ENCODE data around the gene MSI2. TPM values are rescaled to one million over a fixed set of nuclear protein-coding genes. Genes with fewer than 3 reads are reported as not detected.

MSI2 gene
- total and polyA plus RNA-seq, 7 donors = 37.6 to 133 (median 87.1) TPM

DNA sequence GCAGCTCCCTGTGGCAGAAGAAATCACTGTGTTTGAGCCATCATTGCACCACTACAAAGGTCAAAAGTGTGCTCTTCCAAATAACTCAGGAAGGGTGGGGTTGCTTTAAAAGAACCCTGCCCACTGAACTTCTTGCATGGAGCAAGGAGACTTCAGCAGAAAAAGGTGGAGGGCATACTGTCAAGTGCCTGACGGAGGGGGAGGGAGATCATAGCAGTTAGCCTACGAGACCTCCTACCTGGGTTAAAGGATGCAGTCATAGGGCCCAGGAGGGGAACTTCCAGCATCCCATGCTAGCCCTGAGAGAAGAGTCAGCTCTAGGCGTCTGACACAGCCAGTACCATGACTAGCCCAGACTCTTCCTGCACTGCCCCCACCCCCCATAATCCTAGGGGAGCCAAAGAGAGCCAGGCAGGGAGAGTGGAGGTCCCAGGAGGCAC, 45.3 kb upstream of the MSI2 start:
- H3K36me3 ChIP-seq (ENCODE audit: insufficient read depth in 1 of 2, low read depth in 1 of 2) = no peaks in the 10 kb centered on the region
- no peak overlapping the region for H3K4me3 ChIP-seq
- TF ChIP-seq, protein P1, sequence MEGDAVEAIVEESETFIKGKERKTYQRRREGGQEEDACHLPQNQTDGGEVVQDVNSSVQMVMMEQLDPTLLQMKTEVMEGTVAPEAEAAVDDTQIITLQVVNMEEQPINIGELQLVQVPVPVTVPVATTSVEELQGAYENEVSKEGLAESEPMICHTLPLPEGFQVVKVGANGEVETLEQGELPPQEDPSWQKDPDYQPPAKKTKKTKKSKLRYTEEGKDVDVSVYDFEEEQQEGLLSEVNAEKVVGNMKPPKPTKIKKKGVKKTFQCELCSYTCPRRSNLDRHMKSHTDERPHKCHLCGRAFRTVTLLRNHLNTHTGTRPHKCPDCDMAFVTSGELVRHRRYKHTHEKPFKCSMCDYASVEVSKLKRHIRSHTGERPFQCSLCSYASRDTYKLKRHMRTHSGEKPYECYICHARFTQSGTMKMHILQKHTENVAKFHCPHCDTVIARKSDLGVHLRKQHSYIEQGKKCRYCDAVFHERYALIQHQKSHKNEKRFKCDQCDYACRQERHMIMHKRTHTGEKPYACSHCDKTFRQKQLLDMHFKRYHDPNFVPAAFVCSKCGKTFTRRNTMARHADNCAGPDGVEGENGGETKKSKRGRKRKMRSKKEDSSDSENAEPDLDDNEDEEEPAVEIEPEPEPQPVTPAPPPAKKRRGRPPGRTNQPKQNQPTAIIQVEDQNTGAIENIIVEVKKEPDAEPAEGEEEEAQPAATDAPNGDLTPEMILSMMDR (IDR thresholded peaks at IDR 0.05) = no peak
- no peak overlapping the region for H3K27ac ChIP-seq
- H3K27me3 ChIP-seq (ENCODE audit: insufficient read depth in 3 of 3, low read length in 2 of 3) = no peaks in the 10 kb centered on the region
- 47 to 66% (median 64%) methylated on average over 3 of the region's 3 CpGs for WGBS, 3 donors
- H3K9me3 ChIP-seq = peaks cover 13% of the 10 kb centered on the region
- no peak for ATAC-seq
- intact Hi-C loops (cut with DNase I) = loop anchor here in 1 of 2 donors (10.0 kb wide), 1 partner anchor 56 kb away; no protein-coding TSS in a partner anchor
- no peak for DNase-seq
- no peaks in the 10 kb centered on the region for H3K4me1 ChIP-seq

DNA sequence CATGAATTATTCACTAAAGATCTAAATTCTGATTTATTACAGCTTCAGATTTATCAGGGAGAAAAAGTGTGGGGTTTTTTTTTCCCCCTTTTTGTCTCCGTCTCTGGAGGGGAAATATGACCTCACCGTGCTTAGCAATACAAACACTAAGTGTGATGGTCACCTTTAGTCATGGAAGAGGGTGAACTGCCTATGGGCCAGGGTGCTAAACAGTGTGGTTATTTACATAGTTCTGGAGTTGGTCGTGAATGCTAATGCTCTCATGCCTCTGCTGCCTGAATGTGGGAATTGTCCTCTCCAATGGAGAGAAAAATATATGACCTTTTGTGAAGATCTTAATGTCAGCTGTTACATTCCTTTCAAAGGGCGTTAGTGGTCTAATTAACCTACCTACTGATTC, 44.8 kb upstream of the MSI2 start:
- ATAC-seq = no peak
- Histone ChIP-seq H3K4me1 (no peaks in the 10 kb centered on the region), H3K27ac (no peak overlapping the region), H3K27me3 (ENCODE audit: insufficient read depth in 3 of 3, low read length in 2 of 3) (no peaks in the 10 kb centered on the region), H3K4me3 (no peak overlapping the region), H3K36me3 (ENCODE audit: insufficient read depth in 1 of 2, low read depth in 1 of 2) (no peaks in the 10 kb centered on the region), H3K9me3 (peaks cover 13% of the 10 kb centered on the region)
- intact Hi-C loops (cut with DNase I) = loop anchor here in 1 of 2 donors (10.0 kb wide), 1 partner anchor 57 kb away; no protein-coding TSS in a partner anchor
- DNase-seq = no peak
- TF ChIP-seq, protein P1 (IDR thresholded peaks at IDR 0.05) = no peak
- 39 to 45% (median 41%) methylated on average over 4 of the region's 4 CpGs for WGBS, 3 donors

DNA sequence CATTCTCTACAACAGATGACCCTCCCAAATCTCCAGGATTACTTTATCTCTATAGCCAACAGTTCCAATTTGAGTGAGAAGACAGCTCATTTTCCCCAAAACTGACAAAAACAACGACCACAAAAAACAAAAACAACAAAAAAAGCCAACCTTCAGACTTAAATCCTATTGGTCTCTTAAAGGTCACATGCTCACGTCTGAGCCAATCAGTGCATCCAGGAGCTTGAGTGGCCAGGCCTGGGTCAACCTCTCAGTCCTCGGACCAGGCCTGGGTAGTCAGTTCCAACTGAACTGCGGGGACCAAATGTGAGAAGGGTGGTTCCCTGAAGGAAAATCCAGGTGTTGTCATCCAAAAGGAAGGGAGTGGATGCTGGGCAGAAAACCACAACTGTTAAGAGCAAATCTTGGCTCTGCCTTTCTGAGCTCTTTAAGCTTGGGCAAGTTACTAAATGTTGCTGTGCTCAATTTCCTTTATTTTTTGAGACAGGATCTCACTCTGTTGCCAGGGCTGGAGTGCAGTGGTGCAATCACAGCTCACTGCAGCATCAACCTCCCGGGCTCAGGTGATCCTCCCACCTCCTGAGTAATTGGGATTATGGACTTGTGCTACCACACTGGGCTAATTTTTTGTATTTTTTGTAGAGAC, 43.0 kb upstream of the MSI2 start:
- WGBS, 3 donors = 83 to 89% (median 84%) methylated on average over 5 of the region's 5 CpGs
- ATAC-seq = no peak
- no peaks in the 10 kb centered on the region for H3K27me3 ChIP-seq (ENCODE audit: insufficient read depth in 3 of 3, low read length in 2 of 3)

DNA sequence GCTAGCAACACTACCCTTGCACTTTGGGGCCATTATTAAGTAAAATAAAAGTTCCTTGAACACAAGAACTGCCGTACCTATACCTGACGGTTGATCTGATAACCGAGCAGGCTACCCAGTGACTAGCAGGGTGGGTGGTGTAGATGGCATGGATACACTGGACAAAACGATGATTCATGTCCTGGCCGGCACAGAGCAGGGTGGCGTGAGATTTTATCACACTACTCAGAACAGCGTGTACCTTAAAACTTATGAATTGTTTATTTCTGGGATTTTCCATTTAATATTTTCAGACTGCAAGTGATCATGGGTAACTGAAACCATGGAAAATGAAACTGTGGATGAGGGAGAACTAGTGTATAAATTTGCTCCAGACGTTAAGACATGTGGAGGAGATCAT, 41.0 kb upstream of the MSI2 start:
- Histone ChIP-seq H3K27me3 (ENCODE audit: insufficient read depth in 3 of 3, low read length in 2 of 3) (no peaks in the 10 kb centered on the region), H3K27ac (no peak overlapping the region), H3K36me3 (ENCODE audit: insufficient read depth in 1 of 2, low read depth in 1 of 2) (no peaks in the 10 kb centered on the region), H3K9me3 (no peaks in the 10 kb centered on the region), H3K4me3 (no peak overlapping the region), H3K4me1 (no peaks in the 10 kb centered on the region)
- intact Hi-C loops (cut with DNase I) = loop anchor here in 1 of 2 donors (10.0 kb wide), 1 partner anchor 61 kb away; no protein-coding TSS in a partner anchor
- TF ChIP-seq, protein P1 (IDR thresholded peaks at IDR 0.05) = no peak
- no peak for ATAC-seq
- no peak for DNase-seq
- WGBS, 3 donors = 61 to 80% (median 68%) methylated on average over 8 of the region's 8 CpGs

More for the DNA sequence above, 43.0 kb upstream of the MSI2 start:
- Histone ChIP-seq H3K27ac (no peak overlapping the region), H3K36me3 (ENCODE audit: insufficient read depth in 1 of 2, low read depth in 1 of 2) (no peaks in the 10 kb centered on the region), H3K4me3 (no peak overlapping the region), H3K9me3 (peaks cover 3% of the 10 kb centered on the region), H3K4me1 (no peaks in the 10 kb centered on the region)
- intact Hi-C loops (cut with DNase I) = loop anchor here in 1 of 2 donors (10.0 kb wide), 1 partner anchor 59 kb away; no protein-coding TSS in a partner anchor
- TF ChIP-seq, protein P1 (IDR thresholded peaks at IDR 0.05) = no peak
- DNase-seq = no peak

Measured in psoas muscle (tissue), 8 donors.